Esophagus muscularis mucosa (tissue), 3 donors: ENCODE results near the gene DENND2D.

Experiments used
- EP300 ChIP-seq: sonication (generic); formaldehyde crosslinking; IDR thresholded peaks from one replicate; pipeline ENCODE4 v1.6.1; 2017; ENCODE audit warnings: antibody characterized with exemption
- POLR2A ChIP-seq: fragments of 450-650 bp; IDR thresholded peaks from one replicate; pipeline ENCODE4 v1.6.1; 2017; ENCODE audit warnings: antibody characterized with exemption, moderate library complexity, mild to moderate bottlenecking, low read depth
- POLR2AphosphoS5 ChIP-seq, 2 donors: sonication (generic); formaldehyde crosslinking; IDR thresholded peaks; one replicate each; pipeline ENCODE4 v1.6.1; 2017; ENCODE audit warnings: antibody characterized with exemption in 2 of 2

GRCh38 chr1:111241797-111242196 is 41.4 kb upstream of the DENND2D start:
- no peak for TF ChIP-seq POLR2AphosphoS5 (IDR thresholded peaks at IDR 0.05)
- no peak for TF ChIP-seq EP300
- TF ChIP-seq POLR2A: no peak
